HG03342 (cell line): ENCODE measurements around the gene KRTAP2-3.
"Not testable (repeated sequence)": the region's sequence is repeated elsewhere in the genome, so short reads cannot be mapped to it uniquely, and the experiment has no call there.

ENCODE experiments used
- ATAC-seq: cut with Tn5 transposase; IDR thresholded peaks from one replicate; pipeline ENCODE4 v1.9.1; 2021; ENCODE audit warnings: mild to moderate bottlenecking, moderate library complexity; ENCODE audit not compliant: unreplicated experiment

KRTAP2-3 gene

GRCh38 chr17:41037853-41038350 lies 22.0 kb downstream of the KRTAP2-3 start:
- no peak for ATAC-seq

- ATAC-seq: not testable (repeated sequence)
Measured at GRCh38 chr17:41034346-41034935, 25.5 kb downstream of the KRTAP2-3 start, which contains the start of gene KRTAP1-3. Gene KRTAP1-3, minus strand, starts transcription at chr17:41034874. Its CDS starts 53 bp downstream, at chr17:41034821.

- ATAC-seq: no peak
Measured at GRCh38 chr17:41029633-41030245, 30.2 kb downstream of the KRTAP2-3 start, which contains the start of gene KRTAP1-4. Gene KRTAP1-4, minus strand, starts transcription at chr17:41030195. Its CDS starts 117 bp downstream, at chr17:41030078.

- ATAC-seq: no peak
Measured at GRCh38 chr17:41026715-41027471, 33.0 kb downstream of the KRTAP2-3 start, which contains the start of gene KRTAP1-5. Gene KRTAP1-5, minus strand, starts transcription at chr17:41027208. Its CDS starts 53 bp downstream, at chr17:41027155.

- ATAC-seq: no peak
Measured at GRCh38 chr17:41024697-41025096, 35.2 kb downstream of the KRTAP2-3 start.

- no peak for ATAC-seq
Measured at GRCh38 chr17:41020336-41020735, 39.6 kb downstream of the KRTAP2-3 start.

GRCh38 chr17:41019415-41019814 lies 40.5 kb downstream of the KRTAP2-3 start:
- ATAC-seq: no peak

- ATAC-seq: no peak
Measured at GRCh38 chr17:41018541-41018940, 41.4 kb downstream of the KRTAP2-3 start.

- ATAC-seq: no peak
Measured at GRCh38 chr17:41016578-41017215, 43.2 kb downstream of the KRTAP2-3 start.

GRCh38 chr17:41015454-41015853 lies 44.5 kb downstream of the KRTAP2-3 start:
- no peak for ATAC-seq

- no peak for ATAC-seq
Measured at GRCh38 chr17:41013606-41014005, 46.3 kb downstream of the KRTAP2-3 start.

- ATAC-seq: no peak
Measured at GRCh38 chr17:41013181-41013580, 46.7 kb downstream of the KRTAP2-3 start.

GRCh38 chr17:41012326-41013120 lies 47.4 kb downstream of the KRTAP2-3 start:
- no peak for ATAC-seq

GRCh38 chr17:41010441-41010840 lies 49.5 kb downstream of the KRTAP2-3 start:
- ATAC-seq: no peak

GRCh38 chr17:41009936-41010335 lies 50.0 kb downstream of the KRTAP2-3 start:
- no peak for ATAC-seq

GRCh38 chr17:41009301-41009760 lies 50.6 kb downstream of the KRTAP2-3 start:
- no peak for ATAC-seq
